SK-N-SH (cell line): ENCODE results near the gene SLC39A7. TPM values are rescaled to one million over a fixed set of nuclear protein-coding genes. Genes with fewer than 3 reads are reported as not detected.

ENCODE experiments used
- CTCF ChIA-PET: fragments of 300-600, 350-600 bp; formaldehyde crosslinking; extraction: SDS; loops from one replicate; lab custom pipeline; 2021; lab: Yijun Ruan, JAX
- POLR2A ChIA-PET: fragments of 350-600 bp; sonication (Branson Sonifier 250); formaldehyde crosslinking; extraction: SDS; loops from one replicate; lab custom pipeline; 2020; ENCODE audit warnings: antibody characterized with exemption, inconsistent platforms; lab: Yijun Ruan, JAX
- DNase-seq: peaks from one replicate; pipeline ENCODE4 v3.0.0; 2012
- H2AFZ ChIP-seq: fragments of 200-600 bp; sonication (generic); 2 replicates; pipeline ENCODE4 v1.8.1; 2016; ENCODE audit warnings: antibody characterized with exemption, mild to moderate bottlenecking, low read depth
- H3F3A ChIP-seq: fragments of 200-600 bp; sonication (generic); replicated peaks from 2 replicates; pipeline ENCODE3; 2016; ENCODE audit warnings: antibody characterized with exemption, mild to moderate bottlenecking; ENCODE audit not compliant: insufficient read depth
- H3K27ac ChIP-seq, 2 experiments: fragments of 200-500 bp in 1 of 2; fragments of 200-600 bp in 1 of 2; sonication (Bioruptor generic) in 1 of 2; sonication (generic), shearing (Covaris generic) in 1 of 2; 2 replicates each; pipeline versions ENCODE4 v1.5.1 to v1.6.1; 2014 to 2016; ENCODE audit warnings: low read depth in 2 of 2, inconsistent platforms in 1 of 2, low read length in 1 of 2, mild to moderate bottlenecking in 1 of 2, mixed read lengths in 1 of 2
- H3K27me3 ChIP-seq: fragments of 200-600 bp; sonication (generic), shearing (Covaris generic); 2 replicates; pipeline ENCODE4 v1.6.1; 2016; ENCODE audit warnings: mixed run types; ENCODE audit not compliant: insufficient read depth
- H3K36me3 ChIP-seq, 2 experiments: fragments of 200-500 bp in 1 of 2; fragments of 200-600 bp in 1 of 2; sonication (Bioruptor generic) in 1 of 2; sonication (generic) in 1 of 2; replicated peaks in 1 of 2; 2 replicates each; pipeline versions ENCODE3 to v1.5.1; 2014 to 2016; ENCODE audit warnings: low read length in 1 of 2, mild to moderate bottlenecking in 1 of 2; ENCODE audit not compliant: insufficient read depth in 2 of 2, control insufficient read depth in 1 of 2
- H3K4me1 ChIP-seq, 2 experiments: fragments of 200-500 bp in 1 of 2; fragments of 200-600 bp in 1 of 2; sonication (Bioruptor generic) in 1 of 2; sonication (generic), shearing (Covaris generic) in 1 of 2; 2 replicates each; pipeline versions ENCODE4 v1.5.1 to v1.6.1; 2014 to 2016; ENCODE audit warnings: low read depth in 1 of 2, low read length in 1 of 2, mixed run types in 1 of 2; ENCODE audit not compliant: insufficient read depth in 2 of 2, control insufficient read depth in 1 of 2
- H3K4me2 ChIP-seq: fragments of 200-600 bp; sonication (generic), shearing (Covaris generic); 2 replicates; pipeline ENCODE4 v1.6.1; 2017; ENCODE audit warnings: mixed run types
- H3K4me3 ChIP-seq, 2 experiments: fragments of 200-500 bp in 1 of 2; fragments of 200-600 bp in 1 of 2; sonication (Bioruptor generic) in 1 of 2; sonication (generic), shearing (Covaris generic) in 1 of 2; 2 replicates each; pipeline versions ENCODE4 v1.5.1 to v1.8.1; 2014 to 2016; ENCODE audit warnings: low read depth in 2 of 2, inconsistent platforms in 1 of 2, low read length in 1 of 2, mild to moderate bottlenecking in 1 of 2, mixed read lengths in 1 of 2, moderate library complexity in 1 of 2
- H3K79me2 ChIP-seq: fragments of 200-600 bp; sonication (generic); 2 replicates; pipeline ENCODE4 v1.8.1; 2017; ENCODE audit warnings: mild to moderate bottlenecking; ENCODE audit not compliant: insufficient read depth
- H3K9ac ChIP-seq: fragments of 200-600 bp; sonication (generic); 2 replicates; pipeline ENCODE4 v1.6.1; 2017; ENCODE audit warnings: mixed run types
- H3K9me2 ChIP-seq: fragments of 200-600 bp; sonication (generic); 2 replicates; pipeline ENCODE4 v1.6.1; 2017; ENCODE audit warnings: mixed run types
- H3K9me3 ChIP-seq: fragments of 200-600 bp; sonication (generic); 2 replicates; pipeline ENCODE4 v1.6.1; 2017; ENCODE audit warnings: mixed run types, mild to moderate bottlenecking, moderate library complexity
- H4K20me1 ChIP-seq: fragments of 200-600 bp; sonication (generic); 2 replicates; pipeline ENCODE4 v1.6.1; 2017; ENCODE audit warnings: mild to moderate bottlenecking, mixed run types; ENCODE audit not compliant: insufficient read depth
- CHD2 ChIP-seq: fragments of 150-350 bp; IDR thresholded peaks from 2 replicates; pipeline ENCODE4 v1.6.1; 2018; ENCODE audit warnings: low read length; ENCODE audit not compliant: partially characterized antibody
- ELF1 ChIP-seq: IDR thresholded peaks from 2 replicates; pipeline ENCODE4 v1.4.0; 2012
- FOSL2 ChIP-seq: IDR thresholded peaks from 2 replicates; pipeline ENCODE4 v1.4.0; 2012; ENCODE audit warnings: low read depth, mild to moderate bottlenecking, moderate library complexity, borderline replicate concordance
- FOXM1 ChIP-seq: IDR thresholded peaks from 2 replicates; pipeline ENCODE4 v1.4.0; 2012; ENCODE audit warnings: low read depth, mild to moderate bottlenecking
- GATA2 ChIP-seq: sonication (generic); formaldehyde crosslinking; IDR thresholded peaks from 2 replicates; pipeline ENCODE4 v1.5.0; 2020; ENCODE audit warnings: mild to moderate bottlenecking, missing genetic modification reagents
- MXI1 ChIP-seq: IDR thresholded peaks from 2 replicates; pipeline ENCODE4 v1.6.1; 2012; ENCODE audit warnings: mild to moderate bottlenecking, low read depth, low read length, improper control_type of control experiment
- POLR2AphosphoS5 ChIP-seq: IDR thresholded peaks from 2 replicates; pipeline ENCODE4 v1.6.1; 2012; ENCODE audit warnings: low read depth, low read length
- RCOR1 ChIP-seq: fragments of 150-350 bp; IDR thresholded peaks from 2 replicates; pipeline ENCODE4 v1.6.1; 2017; ENCODE audit warnings: antibody characterized with exemption, low read length
- WGBS: methylation state at CpG from one replicate; pipeline ENCODE4 v1.1.6; 2017; ENCODE audit warnings: low lambda C conversion rate; 5-methylcytosine and 5-hydroxymethylcytosine counted together
- polyA plus RNA-seq, 3 experiments: library from polyadenylated mRNA; depleted of rRNA; stranded (reverse); fragments of >200 nt; gene quantifications; 2 replicates each; pipeline ENCODE4 v1.2.3, GENCODE V29; 2012
- TF ChIP-seq, protein P1 (sequence below): IDR thresholded peaks from 2 replicates; pipeline ENCODE4 v1.4.0; 2012; ENCODE audit warnings: low read depth, borderline replicate concordance
- TF ChIP-seq, protein P2 (sequence below): IDR thresholded peaks from 2 replicates; pipeline ENCODE4 v1.4.0; 2012; ENCODE audit warnings: low read depth
- TF ChIP-seq, protein P3 (sequence below): IDR thresholded peaks from 2 replicates; pipeline ENCODE4; 2012
- TF ChIP-seq, protein P4 (sequence below): fragments of 150-350 bp; IDR thresholded peaks from 2 replicates; pipeline ENCODE4 v1.6.1; 2017; ENCODE audit warnings: antibody characterized with exemption, low read length, low read depth, borderline replicate concordance

SLC39A7 gene
- polyA plus RNA-seq, 1 of the 3 experiments (the other 2 are of a cell fraction): 129 TPM

DNA sequence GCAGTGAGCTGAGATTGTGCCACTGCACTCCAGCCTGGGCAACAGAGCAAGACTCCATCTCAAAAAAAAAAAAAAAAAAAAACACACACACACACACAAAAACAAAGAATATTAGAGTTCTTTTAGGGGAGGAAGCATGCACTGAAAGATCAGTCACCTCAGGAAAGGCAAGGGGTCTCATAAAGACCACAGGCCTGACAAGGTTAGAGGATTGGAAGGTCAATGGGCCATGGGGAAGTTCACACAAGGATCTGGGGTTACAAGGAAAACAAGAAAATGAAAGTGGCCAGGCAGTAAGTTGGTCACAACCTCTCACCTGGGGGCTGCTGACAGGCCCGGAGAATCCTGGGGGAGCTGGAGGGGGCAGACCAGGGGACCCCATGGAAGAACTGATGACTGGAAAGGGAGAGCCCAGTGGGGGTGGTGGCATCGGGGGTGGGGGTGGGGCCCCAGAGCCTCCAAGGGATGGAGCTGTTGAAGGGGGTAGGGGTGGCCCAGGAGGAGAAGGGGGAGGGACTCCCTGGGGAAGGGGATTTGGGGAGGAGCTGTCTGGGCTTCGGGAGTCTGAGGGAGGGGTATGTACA is 1.7 kb upstream of the SLC39A7 start:
- Histone ChIP-seq H3K79me2 (peaks cover 64% of the 10 kb centered on the region), H3K9ac (peak overlapping the region; percentile 96), H3K27ac (no peak overlapping the region), H3K4me1 (peaks cover 11 to 31% of the 10 kb centered on the region in 2 experiments; a peak in 2 of 4 replicates), H3K4me3 (peak overlapping the region; percentile 82 to 97)
- TF ChIP-seq, protein P1, sequence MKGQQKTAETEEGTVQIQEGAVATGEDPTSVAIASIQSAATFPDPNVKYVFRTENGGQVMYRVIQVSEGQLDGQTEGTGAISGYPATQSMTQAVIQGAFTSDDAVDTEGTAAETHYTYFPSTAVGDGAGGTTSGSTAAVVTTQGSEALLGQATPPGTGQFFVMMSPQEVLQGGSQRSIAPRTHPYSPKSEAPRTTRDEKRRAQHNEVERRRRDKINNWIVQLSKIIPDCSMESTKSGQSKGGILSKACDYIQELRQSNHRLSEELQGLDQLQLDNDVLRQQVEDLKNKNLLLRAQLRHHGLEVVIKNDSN: no peak
- TF ChIP-seq, protein P2, sequence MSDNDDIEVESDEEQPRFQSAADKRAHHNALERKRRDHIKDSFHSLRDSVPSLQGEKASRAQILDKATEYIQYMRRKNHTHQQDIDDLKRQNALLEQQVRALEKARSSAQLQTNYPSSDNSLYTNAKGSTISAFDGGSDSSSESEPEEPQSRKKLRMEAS: no peak
- TF ChIP-seq RCOR1 (no peak), FOSL2 (no peak), GATA2 (CRISPR knock-in tag) (no peak), ELF1 (no peak), CHD2 (no peak)
- TF ChIP-seq, protein P3, sequence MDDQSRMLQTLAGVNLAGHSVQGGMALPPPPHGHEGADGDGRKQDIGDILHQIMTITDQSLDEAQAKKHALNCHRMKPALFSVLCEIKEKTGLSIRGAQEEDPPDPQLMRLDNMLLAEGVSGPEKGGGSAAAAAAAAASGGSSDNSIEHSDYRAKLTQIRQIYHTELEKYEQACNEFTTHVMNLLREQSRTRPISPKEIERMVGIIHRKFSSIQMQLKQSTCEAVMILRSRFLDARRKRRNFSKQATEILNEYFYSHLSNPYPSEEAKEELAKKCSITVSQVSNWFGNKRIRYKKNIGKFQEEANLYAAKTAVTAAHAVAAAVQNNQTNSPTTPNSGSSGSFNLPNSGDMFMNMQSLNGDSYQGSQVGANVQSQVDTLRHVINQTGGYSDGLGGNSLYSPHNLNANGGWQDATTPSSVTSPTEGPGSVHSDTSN: no peak
- TF ChIP-seq, protein P4, sequence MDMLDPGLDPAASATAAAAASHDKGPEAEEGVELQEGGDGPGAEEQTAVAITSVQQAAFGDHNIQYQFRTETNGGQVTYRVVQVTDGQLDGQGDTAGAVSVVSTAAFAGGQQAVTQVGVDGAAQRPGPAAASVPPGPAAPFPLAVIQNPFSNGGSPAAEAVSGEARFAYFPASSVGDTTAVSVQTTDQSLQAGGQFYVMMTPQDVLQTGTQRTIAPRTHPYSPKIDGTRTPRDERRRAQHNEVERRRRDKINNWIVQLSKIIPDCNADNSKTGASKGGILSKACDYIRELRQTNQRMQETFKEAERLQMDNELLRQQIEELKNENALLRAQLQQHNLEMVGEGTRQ: no peak
- TF ChIP-seq, all 33 proteins: peak for 0
- H3K27me3 ChIP-seq: no peaks in the 10 kb centered on the region
- no peaks in the 10 kb centered on the region for H3K9me3 ChIP-seq
- WGBS: 30% methylated on average over 3 of the region's 3 CpGs
- H3K4me2 ChIP-seq: peak overlapping the region; percentile 98
- peaks cover 17% of the 10 kb centered on the region for H3F3A ChIP-seq
- peaks cover 34 to 59% of the 10 kb centered on the region in 2 experiments for H3K36me3 ChIP-seq
- H4K20me1 ChIP-seq: peaks cover 26% of the 10 kb centered on the region
- DNase-seq: no peak
- ChIA-PET CTCF (interaction anchor here (3.6 to 3.7 kb wide), 2 partner anchors 10 to 37 kb away, joined by 27 to 50 read pairs; partner anchors contain the start of gene RING1), POLR2A (interaction anchor here (1.2 kb wide), 1 partner anchor 9 kb away, joined by 3 read pairs; the partner anchor contains the start of gene RING1)
- H2AFZ ChIP-seq: no peak overlapping the region
- no peaks in the 10 kb centered on the region for H3K9me2 ChIP-seq

DNA sequence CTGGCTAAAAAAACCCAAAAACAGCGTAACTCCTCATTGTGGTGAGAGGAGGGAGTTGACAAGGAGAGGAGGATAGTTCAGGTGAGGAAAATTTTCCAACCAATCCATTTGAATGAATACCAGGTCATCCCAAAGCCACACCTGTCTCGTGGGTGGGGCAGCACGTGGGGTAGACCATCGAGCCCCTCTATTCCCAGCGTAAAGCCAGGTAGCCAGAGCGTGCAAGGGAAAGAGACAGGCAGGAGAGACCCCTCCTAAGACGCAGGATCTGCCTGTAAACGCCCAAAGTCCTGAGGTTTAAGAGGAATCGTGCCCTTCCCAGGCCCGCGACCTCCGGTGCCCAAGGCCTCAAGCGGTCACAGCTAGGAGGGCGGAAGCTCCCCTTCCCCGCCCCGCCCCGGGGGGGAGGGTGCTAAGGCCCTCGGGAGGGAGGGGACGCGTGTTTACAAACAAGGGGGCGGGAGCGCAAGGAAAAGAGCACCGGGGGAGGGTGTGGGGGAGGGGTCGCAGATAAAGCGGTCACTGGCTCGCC is 914 bp upstream of the SLC39A7 start:
- Histone ChIP-seq H3K36me3 (peaks cover 34 to 51% of the 10 kb centered on the region in 2 experiments), H3K27me3 (no peaks in the 10 kb centered on the region), H3K4me1 (peaks cover 11 to 34% of the 10 kb centered on the region in 2 experiments; a peak in 2 of 4 replicates), H3K27ac (peak overlapping the region; percentile 97 to 99), H3K4me3 (peak overlapping the region; percentile 82 to 97), H3K4me2 (peak overlapping the region; percentile 98), H3K79me2 (peaks cover 64% of the 10 kb centered on the region), H3F3A (peaks cover 14% of the 10 kb centered on the region), H3K9ac (peak overlapping the region; percentile 96), H3K9me2 (no peaks in the 10 kb centered on the region), H2AFZ (no peak overlapping the region), H3K9me3 (no peaks in the 10 kb centered on the region), H4K20me1 (peaks cover 26% of the 10 kb centered on the region)
- 3% methylated on average over 22 of the region's 26 CpGs for WGBS
- TF ChIP-seq MXI1 (peak; percentile 65; the same call in 1 of the 2 replicates), POLR2AphosphoS5 (no peak), FOXM1 (no peak)
- TF ChIP-seq, protein P2: peak; percentile 56; the same call in 1 of the 2 replicates
- DNase-seq: no peak
- ChIA-PET CTCF (interaction anchor here (0.6 to 3.7 kb wide), 2 partner anchors 9 to 78 kb away, joined by 3 to 27 read pairs; partner anchors contain the start of gene RING1), POLR2A (interaction anchor here (1.2 kb wide), 1 partner anchor 9 kb away, joined by 3 read pairs; the partner anchor contains the start of gene RING1)
